Measurements from ENCODE around the gene ZNF474. TPM values are rescaled to one million over a fixed set of nuclear protein-coding genes. Genes with fewer than 3 reads are reported as not detected.

ZNF474 gene
- total RNA-seq, 1 donor from 2014 or later = not detected

- TF ChIP-seq, protein P1, sequence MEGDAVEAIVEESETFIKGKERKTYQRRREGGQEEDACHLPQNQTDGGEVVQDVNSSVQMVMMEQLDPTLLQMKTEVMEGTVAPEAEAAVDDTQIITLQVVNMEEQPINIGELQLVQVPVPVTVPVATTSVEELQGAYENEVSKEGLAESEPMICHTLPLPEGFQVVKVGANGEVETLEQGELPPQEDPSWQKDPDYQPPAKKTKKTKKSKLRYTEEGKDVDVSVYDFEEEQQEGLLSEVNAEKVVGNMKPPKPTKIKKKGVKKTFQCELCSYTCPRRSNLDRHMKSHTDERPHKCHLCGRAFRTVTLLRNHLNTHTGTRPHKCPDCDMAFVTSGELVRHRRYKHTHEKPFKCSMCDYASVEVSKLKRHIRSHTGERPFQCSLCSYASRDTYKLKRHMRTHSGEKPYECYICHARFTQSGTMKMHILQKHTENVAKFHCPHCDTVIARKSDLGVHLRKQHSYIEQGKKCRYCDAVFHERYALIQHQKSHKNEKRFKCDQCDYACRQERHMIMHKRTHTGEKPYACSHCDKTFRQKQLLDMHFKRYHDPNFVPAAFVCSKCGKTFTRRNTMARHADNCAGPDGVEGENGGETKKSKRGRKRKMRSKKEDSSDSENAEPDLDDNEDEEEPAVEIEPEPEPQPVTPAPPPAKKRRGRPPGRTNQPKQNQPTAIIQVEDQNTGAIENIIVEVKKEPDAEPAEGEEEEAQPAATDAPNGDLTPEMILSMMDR (IDR thresholded peaks at IDR 0.05) = no peak
- Histone ChIP-seq H3K4me3 (no peak overlapping the region), H3K9me3 (no peaks in the 10 kb centered on the region), H3K4me1 (peaks cover 12% of the 10 kb centered on the region), H3K27me3 (no peaks in the 10 kb centered on the region), H3K36me3 (no peaks in the 10 kb centered on the region), H3K27ac (no peak overlapping the region)
- DNase-seq (no peak), ATAC-seq (no peak)
- intact Hi-C loops (cut with DNase I) = no loop called here
Observed at GRCh38 chr5:122164831-122165558, 35.6 kb downstream of the ZNF474 start.

GRCh38 chr5:122165559-122166078, 36.3 kb downstream of the ZNF474 start:
- H3K27ac ChIP-seq = no peak overlapping the region
- TF ChIP-seq, protein P1 (IDR thresholded peaks at IDR 0.05) = no peak
- intact Hi-C loops (cut with DNase I) = no loop called here
- no peak for ATAC-seq
- H3K27me3 ChIP-seq = no peaks in the 10 kb centered on the region
- H3K4me3 ChIP-seq = no peak overlapping the region
- DNase-seq = no peak
- H3K36me3 ChIP-seq = no peaks in the 10 kb centered on the region
- H3K4me1 ChIP-seq = peaks cover 12% of the 10 kb centered on the region
- no peaks in the 10 kb centered on the region for H3K9me3 ChIP-seq

GRCh38 chr5:122169350-122170103, 40.2 kb downstream of the ZNF474 start:
- Histone ChIP-seq H3K36me3 (no peaks in the 10 kb centered on the region), H3K27me3 (no peaks in the 10 kb centered on the region), H3K9me3 (no peaks in the 10 kb centered on the region), H3K4me3 (no peak overlapping the region), H3K27ac (no peak overlapping the region), H3K4me1 (no peaks in the 10 kb centered on the region)
- intact Hi-C loops (cut with DNase I) = no loop called here
- ATAC-seq (no peak), DNase-seq (no peak)
- TF ChIP-seq, protein P1 (IDR thresholded peaks at IDR 0.05) = no peak

GRCh38 chr5:122170620-122171019, 41.3 kb downstream of the ZNF474 start:
- no peak for ATAC-seq
- H3K36me3 ChIP-seq = no peaks in the 10 kb centered on the region
- H3K4me1 ChIP-seq = no peaks in the 10 kb centered on the region
- no peaks in the 10 kb centered on the region for H3K9me3 ChIP-seq
- H3K27me3 ChIP-seq = no peaks in the 10 kb centered on the region
- H3K4me3 ChIP-seq = no peak overlapping the region
- TF ChIP-seq, protein P1 (IDR thresholded peaks at IDR 0.05) = no peak
- DNase-seq = no peak
- intact Hi-C loops (cut with DNase I) = no loop called here
- no peak overlapping the region for H3K27ac ChIP-seq

- no peak overlapping the region for H3K4me3 ChIP-seq
- no peaks in the 10 kb centered on the region for H3K9me3 ChIP-seq
- DNase-seq (no peak), ATAC-seq (no peak)
- H3K27ac ChIP-seq = no peak overlapping the region
- TF ChIP-seq, protein P1 (IDR thresholded peaks at IDR 0.05) = no peak
- H3K4me1 ChIP-seq = no peaks in the 10 kb centered on the region
- no peaks in the 10 kb centered on the region for H3K36me3 ChIP-seq
- intact Hi-C loops (cut with DNase I) = no loop called here
- no peaks in the 10 kb centered on the region for H3K27me3 ChIP-seq
Observed at GRCh38 chr5:122172207-122172606, 42.9 kb downstream of the ZNF474 start.
